Activated CD4-positive, alpha-beta T cell treated with anti-CD3 and anti-CD28 coated beads for 48 hours (primary cell): Measurements from ENCODE around the gene APOBEC3C.
"Not testable (repeated sequence)": the region's sequence is repeated elsewhere in the genome, so short reads cannot be mapped to it uniquely, and the experiment has no call there.

Source experiments
- DNase-seq: peaks from one replicate; pipeline ENCODE4 v3.0.0-alpha.2; 2020

Gene APOBEC3C

GRCh38 chr22:39013942-39014722 is at the start of gene APOBEC3C:
Gene APOBEC3C (plus strand): TSS chr22:39014257. CDS start chr22:39014363, 106 bp downstream.
- peak; percentile 86 for DNase-seq

DNA sequence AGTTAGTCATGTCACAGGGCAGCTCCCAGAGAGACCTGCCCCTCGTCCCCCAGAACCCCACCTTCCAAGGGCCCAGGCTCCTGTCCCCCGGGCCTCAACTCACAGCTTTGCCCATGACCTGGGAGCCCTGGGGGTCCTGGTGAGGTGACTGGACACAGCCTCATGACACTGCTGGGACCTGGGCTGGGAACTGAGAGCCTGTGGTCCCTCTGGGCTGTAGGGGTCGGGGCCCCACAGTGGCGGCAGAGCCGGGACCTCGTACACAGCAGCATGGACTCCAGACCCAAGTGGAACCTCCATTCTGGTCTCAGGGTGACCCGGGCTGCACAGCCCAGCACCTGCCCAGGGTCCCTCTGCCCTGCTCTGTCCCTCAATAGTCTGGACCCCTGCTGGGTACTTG is 49.8 kb upstream of the APOBEC3C start:
- no peak for DNase-seq

DNA sequence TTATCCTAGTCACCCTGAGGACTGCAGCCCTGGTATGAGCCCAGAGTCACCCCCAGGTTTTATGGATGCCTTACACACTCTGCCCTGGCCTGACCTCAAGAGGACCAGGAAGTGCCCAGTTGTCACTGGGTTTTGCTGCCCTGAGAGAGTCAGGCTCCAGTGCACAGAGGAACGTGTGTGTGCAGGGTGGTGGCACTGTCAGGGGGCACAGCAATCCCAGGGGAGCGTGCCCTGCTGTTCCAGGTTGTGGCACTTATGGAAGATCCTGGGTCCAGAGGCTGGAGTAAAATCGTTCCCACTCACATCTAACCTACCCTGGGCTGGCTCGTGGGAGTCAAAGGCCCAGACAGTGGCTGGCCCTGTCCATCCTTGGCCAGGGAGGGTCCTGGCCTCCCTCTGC is 49.1 kb upstream of the APOBEC3C start:
- no peak for DNase-seq

- no peak for DNase-seq
Observed at GRCh38 chr22:38965614-38966379, 48.3 kb upstream of the APOBEC3C start.

DNA sequence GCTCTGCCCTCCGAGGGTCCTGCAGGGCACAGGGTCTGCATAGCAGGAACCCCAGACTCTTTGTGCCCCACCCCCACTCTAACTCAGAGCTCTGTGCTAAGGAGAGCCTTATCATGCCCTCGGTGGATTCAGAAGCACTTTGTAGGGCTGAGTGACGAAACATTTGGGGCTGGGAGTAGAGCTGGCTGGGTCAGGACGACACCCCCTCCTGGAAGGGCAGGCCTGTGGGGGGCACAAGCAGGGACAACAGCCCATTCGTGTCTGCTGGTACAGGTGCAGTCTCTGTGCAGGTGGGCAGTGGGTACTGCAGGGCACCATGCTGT is 47.7 kb upstream of the APOBEC3C start:
- DNase-seq, result no peak

DNA sequence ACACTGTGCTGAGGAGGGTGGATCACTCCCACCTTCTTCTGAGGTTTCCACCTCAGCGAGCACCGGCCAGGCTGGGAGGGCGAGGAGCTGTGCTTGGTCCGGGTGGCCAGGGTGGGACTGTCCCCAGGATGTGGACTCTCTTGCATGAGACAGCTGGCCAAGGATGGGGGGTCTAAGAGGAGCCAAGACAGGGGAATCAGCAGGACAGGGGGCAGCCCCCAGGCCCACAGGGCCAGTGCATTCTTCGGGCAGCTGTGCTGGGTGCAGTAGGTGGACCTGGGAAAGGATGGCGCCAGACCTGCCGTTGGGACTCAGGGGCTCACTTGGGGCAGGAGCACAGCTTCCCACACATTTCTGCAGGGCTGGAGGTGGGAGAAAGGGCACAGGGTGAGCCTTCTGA is 47.1 kb upstream of the APOBEC3C start:
- no peak for DNase-seq

DNA sequence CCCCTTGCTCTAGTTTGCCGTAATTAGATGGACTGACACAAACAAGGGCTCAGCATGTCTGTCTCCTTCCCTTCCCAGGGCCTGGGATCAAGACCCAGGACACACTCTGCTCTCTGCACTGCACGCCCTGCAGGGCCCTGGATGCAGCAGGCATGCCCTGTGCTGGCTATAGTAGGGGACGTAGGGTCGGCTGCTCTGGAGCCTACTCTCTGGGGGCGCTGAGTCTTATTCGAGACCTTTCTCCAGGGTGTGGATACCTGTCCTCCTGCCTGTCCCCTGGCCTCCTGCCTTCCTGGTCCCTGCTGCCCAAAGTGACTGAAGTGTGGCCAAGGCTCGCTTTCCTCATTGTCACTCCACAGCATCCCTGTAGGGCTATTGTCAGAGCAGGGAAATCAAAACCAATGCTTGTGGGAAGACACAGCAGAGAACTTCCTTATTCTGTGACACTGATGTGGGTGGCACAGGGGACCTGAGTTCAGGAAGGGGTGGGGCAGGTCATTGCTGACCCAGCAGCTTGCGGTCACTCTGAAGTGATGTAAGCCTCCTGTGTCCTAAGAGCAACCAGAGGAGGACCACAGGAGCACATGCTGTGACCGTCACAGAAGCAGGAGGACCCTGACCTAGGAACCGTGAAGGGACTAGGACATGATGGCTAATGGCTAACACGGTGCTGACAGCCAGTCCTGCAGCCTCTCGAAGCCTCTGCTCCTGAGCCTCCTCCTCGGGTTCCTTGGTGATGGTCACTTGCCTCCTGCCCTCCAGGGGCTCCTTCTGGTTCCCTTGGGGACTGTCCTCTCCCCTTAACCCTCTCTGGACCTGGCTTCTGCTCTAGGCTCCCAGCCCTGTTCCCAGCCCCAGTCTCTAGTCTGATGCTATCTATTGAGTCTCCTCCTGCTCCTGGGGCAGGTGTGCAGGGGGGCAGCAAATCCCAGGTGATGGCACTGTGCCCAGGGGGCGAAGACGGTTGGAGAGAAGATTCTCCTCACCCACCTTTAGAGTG is 46.3 kb upstream of the APOBEC3C start:
- no peak for DNase-seq

DNA sequence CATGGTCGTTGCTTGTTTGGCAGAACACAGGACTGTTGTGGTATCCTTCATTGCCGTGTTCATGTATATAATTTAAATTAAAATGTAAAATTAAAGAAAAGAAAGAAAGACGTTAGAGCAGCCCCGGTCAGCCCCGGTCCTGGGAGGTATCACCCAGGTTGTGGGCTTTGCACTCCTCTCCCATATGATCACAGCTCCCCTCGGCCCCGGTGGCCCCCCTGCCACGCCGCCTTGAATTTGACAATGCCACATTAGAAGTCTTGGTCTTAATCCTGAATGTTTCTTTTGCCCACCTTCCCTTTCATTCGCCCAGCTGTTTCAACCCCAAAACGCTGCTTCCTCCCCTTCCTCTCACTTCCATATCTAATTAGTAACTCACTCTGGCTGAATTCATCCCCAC is 45.3 kb upstream of the APOBEC3C start:
- no peak for DNase-seq

DNA sequence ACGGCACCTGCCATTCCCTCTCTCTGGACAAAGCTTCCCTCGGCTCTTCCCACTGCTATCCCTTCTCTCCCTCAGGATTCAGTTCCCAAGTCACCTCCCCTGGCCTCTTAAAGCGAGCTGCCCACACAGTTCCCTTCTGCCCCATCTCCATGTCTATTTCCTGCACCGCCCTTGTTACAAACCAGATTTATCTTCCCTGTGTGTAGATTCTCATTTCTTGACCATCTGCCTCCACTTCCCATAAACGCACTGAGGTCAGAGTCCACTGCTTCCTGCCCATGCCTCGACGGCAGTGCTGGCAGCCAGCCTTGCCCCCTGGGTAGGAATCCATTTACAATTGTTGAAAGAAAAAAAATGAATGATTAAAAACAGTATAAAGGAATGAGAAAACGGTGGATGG is 43.5 kb upstream of the APOBEC3C start:
- no peak for DNase-seq

DNA sequence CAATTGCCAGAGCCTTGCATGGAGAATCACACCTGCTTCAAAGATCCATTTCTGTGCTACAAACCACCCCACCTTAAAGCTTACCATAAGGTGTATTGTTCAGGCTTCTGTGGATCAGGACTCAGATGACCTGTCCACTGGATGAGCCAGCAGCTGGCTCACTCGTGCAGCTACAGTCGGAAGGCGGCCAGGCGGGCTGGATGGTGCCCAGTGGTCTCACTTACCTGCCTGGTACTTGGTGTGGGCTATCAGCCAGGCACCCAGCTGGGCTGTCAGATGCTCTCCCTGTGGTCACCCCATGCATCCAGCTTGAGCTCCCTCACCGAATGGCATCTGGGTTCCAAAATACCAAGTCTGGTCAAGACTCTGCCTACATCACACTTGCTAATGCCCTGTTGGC is 42.9 kb upstream of the APOBEC3C start:
- DNase-seq, result no peak

- DNase-seq, result no peak
Observed at GRCh38 chr22:38971791-38972190, 42.3 kb upstream of the APOBEC3C start.

DNA sequence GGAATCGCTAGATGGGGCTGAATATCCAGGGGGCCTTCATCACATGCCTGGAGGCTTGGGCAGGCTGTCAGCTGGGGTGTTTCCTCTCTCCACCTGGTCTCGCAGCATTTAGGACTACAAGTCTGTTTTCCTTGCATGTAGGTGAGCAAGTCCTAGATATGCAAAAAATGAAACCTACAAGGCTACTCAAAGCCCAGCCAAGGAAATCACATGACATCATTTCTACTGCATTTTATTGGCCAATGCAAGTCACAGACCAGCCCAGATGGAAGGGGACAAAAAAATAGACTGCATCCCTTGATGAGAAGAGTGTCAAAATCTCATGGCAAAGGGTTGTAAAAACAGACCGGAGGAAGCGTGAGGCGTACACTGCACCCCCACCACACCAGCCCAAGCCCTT is 41.5 kb upstream of the APOBEC3C start:
- DNase-seq, result no peak

- peak; percentile 69 for DNase-seq
Observed at GRCh38 chr22:38973289-38974169, 40.5 kb upstream of the APOBEC3C start.

GRCh38 chr22:38974170-38974825 is 39.8 kb upstream of the APOBEC3C start:
- no peak for DNase-seq

DNA sequence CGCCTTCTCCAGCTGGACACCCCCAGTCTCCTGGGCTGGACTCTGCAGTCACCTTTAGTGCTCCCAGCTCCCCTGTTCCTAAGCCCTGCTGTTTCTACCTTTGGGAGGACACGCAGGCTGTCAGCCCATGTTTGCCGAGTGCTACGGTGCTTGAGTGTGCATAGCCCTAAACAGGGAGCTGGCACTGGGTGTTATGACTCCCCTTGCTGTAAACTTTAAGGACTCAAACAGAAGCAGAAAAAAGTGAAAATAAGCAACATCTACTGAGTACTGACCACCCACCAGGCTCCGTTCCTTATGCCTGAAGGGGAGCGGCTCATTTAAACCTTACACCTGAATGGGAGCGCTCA is 39.3 kb upstream of the APOBEC3C start:
- DNase-seq, result no peak

GRCh38 chr22:38977289-38977688 is 36.8 kb upstream of the APOBEC3C start:
- DNase-seq, result not testable (repeated sequence)

- not testable (repeated sequence) for DNase-seq
Observed at GRCh38 chr22:38980587-38980986, 33.5 kb upstream of the APOBEC3C start.

DNA sequence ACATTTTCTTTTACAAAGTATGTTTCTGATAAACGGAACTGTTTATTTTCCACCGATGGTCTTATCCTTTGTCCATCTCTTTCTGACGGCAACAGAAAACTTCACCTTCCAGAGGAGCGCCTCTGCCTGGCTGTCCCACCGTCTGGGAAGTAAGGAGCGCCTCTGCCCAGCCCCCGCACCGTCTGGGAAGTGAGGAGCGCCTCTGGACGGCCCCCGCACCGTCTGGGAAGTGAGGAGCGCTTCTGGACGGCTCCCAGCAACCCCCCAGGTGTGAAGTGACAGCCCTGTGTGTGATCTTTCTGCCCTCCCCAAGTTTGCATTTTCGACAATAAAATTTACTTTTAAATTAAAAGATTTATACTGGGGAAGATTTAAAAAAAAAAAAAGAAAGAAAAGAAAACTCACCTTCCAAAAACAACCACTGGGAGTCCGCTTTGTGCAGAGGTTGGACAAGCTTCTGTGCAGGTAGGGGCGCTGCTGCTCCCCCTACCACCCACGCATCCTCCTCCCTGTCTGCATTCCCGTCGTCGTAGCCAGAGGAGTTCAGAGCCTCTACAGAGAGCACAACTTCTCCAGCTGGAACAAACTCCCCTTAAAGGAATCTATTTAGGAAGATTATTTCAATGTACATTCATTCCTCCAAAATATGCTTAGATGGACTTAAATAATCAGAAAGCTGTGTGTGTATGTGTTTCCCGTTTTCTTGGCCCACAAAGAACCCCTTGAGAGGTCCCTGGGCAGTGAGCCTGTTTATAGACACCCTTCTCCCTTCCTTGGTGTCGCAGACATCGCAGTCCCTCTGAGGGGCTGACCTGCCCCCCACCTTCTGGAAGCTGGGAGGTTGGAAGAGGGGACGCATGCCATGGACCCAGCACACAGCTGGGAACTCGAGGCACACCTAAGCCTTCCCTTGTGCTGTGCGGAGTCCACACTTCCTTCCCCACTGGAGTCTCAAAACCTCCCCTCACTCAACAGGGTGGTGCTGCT is 32.8 kb upstream of the APOBEC3C start:
- DNase-seq, result peak; percentile 30

- peak; percentile 74 for DNase-seq
Observed at GRCh38 chr22:38981992-38982927, 31.8 kb upstream of the APOBEC3C start, which contains the start of gene APOBEC3B. Gene APOBEC3B (plus strand): TSS chr22:38982347. CDS start chr22:38982454, 107 bp downstream.
